ENCODE data around the gene OTOG.
"Not testable (repeated sequence)": the region's sequence is repeated elsewhere in the genome, so short reads cannot be mapped to it uniquely, and the experiment has no call there.

OTOG gene

GRCh38 chr11:17622711-17623110 is 75.7 kb downstream of the OTOG start:
- DNase-seq (ENCODE audit: low read depth in 1 of 2, low spot score in 1 of 2), result not testable (repeated sequence)

DNA sequence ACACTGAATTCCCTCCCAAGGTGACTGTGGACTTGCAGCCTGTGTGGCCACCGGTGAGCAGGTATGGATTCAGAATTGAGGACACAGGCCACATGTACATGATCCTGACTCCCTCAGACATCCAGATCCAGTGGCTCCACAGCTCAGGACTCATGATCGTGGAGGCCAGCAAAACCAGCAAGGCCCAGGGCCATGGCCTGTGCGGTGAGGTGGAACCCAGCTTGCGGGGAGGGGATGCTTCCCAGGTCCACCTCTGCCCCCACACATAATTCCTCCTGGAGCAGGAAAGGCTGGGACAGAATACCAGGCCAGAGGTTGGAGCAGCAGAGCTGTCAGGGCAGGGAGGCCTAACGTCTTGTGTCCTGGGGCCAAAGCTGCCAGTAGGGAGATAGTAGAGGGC is 82.1 kb downstream of the OTOG start:
- no peak for DNase-seq (ENCODE audit: low read depth in 1 of 2, low spot score in 1 of 2)

GRCh38 chr11:17630936-17631335 is 83.9 kb downstream of the OTOG start:
- DNase-seq (ENCODE audit: low read depth in 1 of 2, low spot score in 1 of 2), result no peak

- DNase-seq (ENCODE audit: low read depth in 1 of 2, low spot score in 1 of 2), result no peak
Measured at GRCh38 chr11:17631702-17632365, 84.8 kb downstream of the OTOG start.

GRCh38 chr11:17633279-17633986 is 86.4 kb downstream of the OTOG start:
- no peak for DNase-seq (ENCODE audit: low read depth in 1 of 2, low spot score in 1 of 2)

- DNase-seq (ENCODE audit: low read depth in 1 of 2, low spot score in 1 of 2), result no peak
Measured at GRCh38 chr11:17633987-17634775, 87.1 kb downstream of the OTOG start.

DNA sequence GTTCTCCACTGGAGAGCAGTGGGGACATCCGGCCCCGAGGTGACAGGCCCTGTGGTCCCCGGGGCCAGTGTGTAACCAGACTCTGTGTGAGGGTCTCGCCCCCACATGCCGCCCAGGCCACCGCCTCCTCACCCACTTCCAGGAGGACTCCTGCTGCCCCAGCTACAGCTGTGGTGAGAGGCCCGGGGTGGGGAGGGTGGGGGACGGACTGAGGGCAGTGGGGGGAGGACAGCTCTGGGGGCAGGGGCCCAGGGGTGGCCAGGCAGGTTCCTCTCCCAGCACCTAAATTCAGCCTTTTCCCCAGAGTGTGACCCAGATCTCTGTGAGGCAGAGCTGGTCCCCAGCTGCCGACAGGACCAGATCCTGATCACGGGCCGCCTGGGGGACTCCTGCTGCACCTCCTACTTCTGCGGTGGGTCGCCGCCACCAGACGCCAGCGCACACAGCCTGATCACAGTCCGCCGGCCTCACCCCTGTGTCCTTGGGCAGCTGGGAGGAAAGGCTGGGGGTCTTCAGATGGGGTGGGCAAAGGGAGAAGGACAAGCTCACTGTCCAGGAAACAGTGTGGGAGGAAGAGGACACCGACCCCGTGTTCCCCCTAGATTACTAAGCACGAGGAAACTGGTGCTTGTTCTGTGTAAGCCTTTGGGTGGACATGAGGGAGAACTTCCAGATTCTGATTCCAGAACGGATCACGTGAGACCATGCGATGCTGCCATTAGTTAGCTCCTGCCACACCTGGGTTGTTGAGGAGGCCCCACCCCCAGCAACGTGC is 87.9 kb downstream of the OTOG start:
- DNase-seq (ENCODE audit: low read depth in 1 of 2, low spot score in 1 of 2), result no peak

GRCh38 chr11:17635551-17635938 is 88.5 kb downstream of the OTOG start:
- DNase-seq (ENCODE audit: low read depth in 1 of 2, low spot score in 1 of 2), result no peak

GRCh38 chr11:17636721-17637120 is 89.7 kb downstream of the OTOG start:
- DNase-seq (ENCODE audit: low read depth in 1 of 2, low spot score in 1 of 2), result no peak

DNA sequence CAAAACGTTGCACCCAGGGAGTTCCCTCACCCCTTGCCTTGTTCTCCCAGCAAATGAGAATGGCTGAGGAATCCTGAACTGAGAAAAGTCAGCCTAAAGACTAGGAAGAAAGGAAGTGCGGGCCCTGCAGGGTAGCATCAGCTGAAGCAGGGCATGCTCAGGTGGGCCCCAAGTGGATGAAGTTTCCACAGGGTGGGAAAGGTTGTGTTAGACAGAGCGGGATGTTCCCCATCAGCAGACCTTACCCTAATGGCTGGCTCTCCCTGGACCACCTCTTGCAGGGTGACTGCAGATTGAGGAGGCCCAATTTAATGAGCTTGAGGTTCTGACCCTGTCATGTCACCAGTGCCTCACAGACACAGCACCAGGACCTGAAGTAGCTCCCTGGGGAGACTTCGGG is 90.8 kb downstream of the OTOG start:
- no peak for DNase-seq (ENCODE audit: low read depth in 1 of 2, low spot score in 1 of 2)

DNA sequence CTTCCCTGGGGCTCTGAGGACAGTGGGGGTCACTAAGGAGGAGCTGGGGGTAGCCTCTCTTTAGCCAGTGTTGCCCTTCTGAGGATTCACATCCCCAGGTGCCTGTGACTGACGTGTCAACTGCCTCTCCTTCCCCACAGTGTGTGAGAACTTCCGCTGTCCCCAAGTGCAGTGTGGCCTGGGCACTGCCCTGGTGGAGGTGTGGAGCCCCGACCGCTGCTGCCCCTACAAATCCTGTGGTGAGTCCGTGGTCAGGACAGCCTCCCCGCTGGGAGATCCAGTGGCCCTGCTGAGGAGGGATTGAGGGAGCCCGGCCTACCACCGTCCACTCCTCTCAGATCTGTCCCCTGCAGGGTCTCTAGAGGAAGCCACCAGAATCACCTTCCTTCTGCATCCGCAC is 91.3 kb downstream of the OTOG start:
- DNase-seq (ENCODE audit: low read depth in 1 of 2, low spot score in 1 of 2), result no peak

- DNase-seq (ENCODE audit: low read depth in 1 of 2, low spot score in 1 of 2), result no peak
Measured at GRCh38 chr11:17639091-17639490, 92.0 kb downstream of the OTOG start.

GRCh38 chr11:17639781-17640180 is 92.7 kb downstream of the OTOG start:
- no peak for DNase-seq (ENCODE audit: low read depth in 1 of 2, low spot score in 1 of 2)

- no peak for DNase-seq (ENCODE audit: low read depth in 1 of 2, low spot score in 1 of 2)
Measured at GRCh38 chr11:17640493-17641164, 93.6 kb downstream of the OTOG start.

GRCh38 chr11:17641792-17642350 is 94.8 kb downstream of the OTOG start:
- DNase-seq (ENCODE audit: low read depth in 1 of 2, low spot score in 1 of 2), result no peak

- no peak for DNase-seq (ENCODE audit: low read depth in 1 of 2, low spot score in 1 of 2)
Measured at GRCh38 chr11:17642370-17642769, 95.3 kb downstream of the OTOG start.

- no peak for DNase-seq (ENCODE audit: low read depth in 1 of 2, low spot score in 1 of 2)
Measured at GRCh38 chr11:17642980-17643379, 95.9 kb downstream of the OTOG start.

DNA sequence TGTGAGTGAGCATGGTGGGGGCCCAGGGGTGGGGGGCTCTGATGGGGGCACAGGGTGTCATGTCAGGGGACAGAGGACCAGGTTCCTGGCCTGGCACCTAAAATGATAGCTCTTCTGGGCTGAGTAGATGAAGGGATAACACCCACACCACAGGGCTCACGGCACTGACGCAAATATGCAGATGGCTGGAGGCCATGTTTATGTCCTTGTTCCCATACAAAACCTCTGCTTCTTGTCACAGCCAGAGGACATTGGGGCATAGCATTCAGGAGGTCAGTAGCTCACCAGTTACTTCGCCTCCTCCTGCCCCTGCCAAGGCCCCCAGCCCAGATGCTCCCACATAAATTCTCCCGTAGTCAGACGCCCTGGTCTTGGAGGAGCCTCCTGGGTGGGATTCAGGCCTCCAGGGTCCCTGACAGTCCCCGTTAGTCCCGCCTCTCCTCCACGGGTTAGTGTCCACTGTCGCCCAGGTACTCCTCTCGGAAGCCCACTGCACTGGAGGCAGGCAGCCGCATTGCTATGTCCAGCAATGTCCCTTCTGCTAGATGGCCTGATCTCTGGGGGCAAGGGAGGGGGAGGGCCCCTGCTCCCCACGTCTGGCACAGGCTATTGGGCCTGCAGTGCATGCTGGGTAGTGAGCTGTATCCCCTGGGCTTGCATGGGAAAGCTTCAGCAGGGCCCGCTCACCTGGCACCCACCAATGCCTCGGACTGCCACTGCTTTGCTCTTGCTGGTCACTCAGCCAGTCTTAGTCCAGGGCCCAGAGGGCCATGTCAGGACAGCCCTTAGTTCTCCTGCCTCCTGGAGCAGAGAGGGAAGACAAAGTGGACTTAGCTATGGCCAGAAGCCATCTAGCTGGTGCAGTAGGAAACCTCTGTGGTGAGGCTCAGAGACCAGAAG is 96.7 kb downstream of the OTOG start:
- DNase-seq (ENCODE audit: low read depth in 1 of 2, low spot score in 1 of 2), result no peak

- no peak for DNase-seq (ENCODE audit: low read depth in 1 of 2, low spot score in 1 of 2)
Measured at GRCh38 chr11:17645190-17645970, 98.3 kb downstream of the OTOG start.

Data from activated T-helper 1 cell treated with anti-CD3 and anti-CD28 coated beads, Interleukin-2, amount 50 U/mL, for 16 hours (primary cell).